Stimulated activated CD4-positive, alpha-beta T cell treated with anti-CD3 and anti-CD28 coated beads, Interleukin-12 subunit alpha, Interleukin-12 subunit beta, amount 100 ng/mL, for 4 hours (primary cell): ENCODE measurements around the gene KLHL30.
"Not testable (repeated sequence)": the region's sequence is repeated elsewhere in the genome, so short reads cannot be mapped to it uniquely, and the experiment has no call there.

ENCODE experiments used
- DNase-seq: peaks from one replicate; pipeline ENCODE4 v3.0.0-alpha.2; 2020

KLHL30 gene

GRCh38 chr2:238101891-238102841 is 36.3 kb upstream of the KLHL30 start:
- no peak for DNase-seq

GRCh38 chr2:238102865-238103264 is 35.6 kb upstream of the KLHL30 start:
- no peak for DNase-seq

- no peak for DNase-seq
These were observed 34.8 kb upstream of the KLHL30 start for GRCh38 chr2:238103465-238104225.

- no peak for DNase-seq
These were observed 34.2 kb upstream of the KLHL30 start for GRCh38 chr2:238104226-238104690.

GRCh38 chr2:238104691-238105371 is 33.6 kb upstream of the KLHL30 start:
- DNase-seq = no peak

GRCh38 chr2:238105506-238106338 is 32.7 kb upstream of the KLHL30 start:
- no peak for DNase-seq

GRCh38 chr2:238106339-238106697 is 32.1 kb upstream of the KLHL30 start:
- no peak for DNase-seq

GRCh38 chr2:238106698-238107524 is 31.6 kb upstream of the KLHL30 start:
- DNase-seq = no peak

GRCh38 chr2:238107525-238108422 is 30.7 kb upstream of the KLHL30 start:
- DNase-seq = no peak

- no peak for DNase-seq
These were observed 29.9 kb upstream of the KLHL30 start for GRCh38 chr2:238108423-238109183.

- no peak for DNase-seq
These were observed 24.9 kb upstream of the KLHL30 start for GRCh38 chr2:238113611-238114010.

- DNase-seq = no peak
These were observed 24.1 kb upstream of the KLHL30 start for GRCh38 chr2:238114331-238114841.

- DNase-seq = no peak
These were observed 23.4 kb upstream of the KLHL30 start for GRCh38 chr2:238114851-238115660.

- DNase-seq = not testable (repeated sequence)
These were observed 22.8 kb upstream of the KLHL30 start for GRCh38 chr2:238115709-238116108.

- no peak for DNase-seq
These were observed 21.9 kb upstream of the KLHL30 start for GRCh38 chr2:238116298-238117198.

GRCh38 chr2:238117199-238118154 is 21.0 kb upstream of the KLHL30 start:
- DNase-seq = no peak
